GM10266 (cell line): Measurements from ENCODE around the gene OTOP1.
"Not testable (repeated sequence)": the region's sequence is repeated elsewhere in the genome, so short reads cannot be mapped to it uniquely, and the experiment has no call there.

Experiments
- DNase-seq: peaks from one replicate; pipeline ENCODE4 v3.0.0; 2012; ENCODE audit errors: extremely low spot score
- TF ChIP-seq, protein P1 (sequence below): IDR thresholded peaks from 2 replicates; pipeline ENCODE4 v1.5.1; 2012; ENCODE audit warnings: mild to moderate bottlenecking, low read depth; ENCODE audit not compliant: control insufficient read depth, insufficient read depth; ENCODE audit errors: missing control alignments

The OTOP1 gene

GRCh38 chr4:4267981-4268380, 41.3 kb upstream of the OTOP1 start:
- TF ChIP-seq, protein P1, sequence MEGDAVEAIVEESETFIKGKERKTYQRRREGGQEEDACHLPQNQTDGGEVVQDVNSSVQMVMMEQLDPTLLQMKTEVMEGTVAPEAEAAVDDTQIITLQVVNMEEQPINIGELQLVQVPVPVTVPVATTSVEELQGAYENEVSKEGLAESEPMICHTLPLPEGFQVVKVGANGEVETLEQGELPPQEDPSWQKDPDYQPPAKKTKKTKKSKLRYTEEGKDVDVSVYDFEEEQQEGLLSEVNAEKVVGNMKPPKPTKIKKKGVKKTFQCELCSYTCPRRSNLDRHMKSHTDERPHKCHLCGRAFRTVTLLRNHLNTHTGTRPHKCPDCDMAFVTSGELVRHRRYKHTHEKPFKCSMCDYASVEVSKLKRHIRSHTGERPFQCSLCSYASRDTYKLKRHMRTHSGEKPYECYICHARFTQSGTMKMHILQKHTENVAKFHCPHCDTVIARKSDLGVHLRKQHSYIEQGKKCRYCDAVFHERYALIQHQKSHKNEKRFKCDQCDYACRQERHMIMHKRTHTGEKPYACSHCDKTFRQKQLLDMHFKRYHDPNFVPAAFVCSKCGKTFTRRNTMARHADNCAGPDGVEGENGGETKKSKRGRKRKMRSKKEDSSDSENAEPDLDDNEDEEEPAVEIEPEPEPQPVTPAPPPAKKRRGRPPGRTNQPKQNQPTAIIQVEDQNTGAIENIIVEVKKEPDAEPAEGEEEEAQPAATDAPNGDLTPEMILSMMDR: no peak
- no peak for DNase-seq

DNA sequence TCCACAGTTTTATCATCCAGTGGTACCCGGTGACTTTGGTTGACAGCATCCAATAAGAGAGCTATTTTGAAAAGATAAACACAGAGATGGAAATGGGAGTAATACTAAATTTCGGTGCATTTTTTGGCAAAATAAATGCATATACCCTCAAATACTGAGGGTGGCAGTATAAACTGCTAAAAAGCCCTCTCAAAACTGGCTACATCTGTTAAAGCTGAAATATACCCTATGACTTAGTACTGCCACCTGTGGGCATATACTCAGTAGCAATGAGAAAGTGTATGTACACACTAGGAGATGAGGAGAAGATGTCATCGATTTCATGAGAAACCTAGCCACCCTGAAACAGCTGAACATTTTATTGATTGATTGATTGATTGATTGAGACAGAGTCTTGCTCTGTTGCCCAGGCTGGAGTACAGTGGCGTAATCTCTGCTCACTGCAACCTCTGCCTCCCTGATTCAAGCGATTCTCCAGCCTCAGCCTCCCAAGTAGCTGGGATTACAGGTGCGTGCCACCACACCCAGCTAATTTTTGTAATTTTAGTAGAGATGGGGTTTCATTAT, 33.5 kb upstream of the OTOP1 start:
- peak; percentile 41 for DNase-seq
- TF ChIP-seq, protein P1: no peak

DNA sequence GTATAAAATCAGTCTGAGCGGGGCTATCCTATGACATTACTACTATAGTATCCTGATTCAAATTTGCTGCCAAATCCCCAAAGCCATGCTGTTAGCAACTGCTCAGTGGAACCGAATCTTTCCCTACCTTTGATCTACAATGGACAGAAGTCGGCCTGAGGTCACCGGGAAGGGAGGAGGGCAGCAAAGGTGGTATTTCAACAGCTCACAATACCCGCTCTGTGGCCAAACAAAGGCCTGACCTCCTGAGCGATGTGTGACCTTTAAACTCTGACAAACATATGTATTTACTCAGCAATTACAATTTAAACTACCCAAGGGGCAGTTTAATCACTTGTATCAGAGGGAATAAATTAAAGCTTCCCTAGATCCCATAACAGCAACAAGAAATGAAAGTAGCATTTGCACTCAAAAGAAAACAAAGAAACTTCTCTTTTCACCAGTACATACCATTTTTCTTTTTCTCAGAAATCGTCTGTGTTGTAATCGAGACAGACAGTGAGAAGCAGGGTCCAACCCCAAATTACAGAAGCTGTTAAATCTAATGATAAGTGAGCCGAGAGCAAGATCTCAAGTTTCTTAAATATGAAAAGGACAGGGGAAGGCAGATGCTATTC, 32.9 kb upstream of the OTOP1 start:
- DNase-seq: no peak
- TF ChIP-seq, protein P1: no peak

DNA sequence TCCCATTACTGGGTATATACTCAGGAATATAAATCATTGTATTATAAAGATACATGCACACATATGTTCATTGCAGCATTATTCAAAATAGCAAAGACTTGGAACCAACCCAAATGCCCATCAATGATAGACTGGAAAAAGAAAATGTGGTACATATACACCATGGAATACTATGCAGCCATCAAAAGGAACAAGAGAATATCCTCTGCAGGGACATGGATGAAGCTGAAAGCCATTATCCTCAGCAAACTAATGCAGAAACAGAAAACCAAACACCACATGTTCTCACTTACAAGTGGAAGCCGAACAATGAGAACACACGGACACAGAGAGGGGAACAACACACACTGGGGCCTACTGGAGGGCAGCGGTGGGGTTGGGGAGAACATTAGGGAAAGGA, 31.0 kb upstream of the OTOP1 start:
- DNase-seq: not testable (repeated sequence)

- DNase-seq: no peak
- TF ChIP-seq, protein P1: no peak
These were observed 30.1 kb upstream of the OTOP1 start for GRCh38 chr4:4256799-4257198.

GRCh38 chr4:4254666-4255065, 27.9 kb upstream of the OTOP1 start:
- no peak for DNase-seq
- TF ChIP-seq, protein P1: no peak

DNA sequence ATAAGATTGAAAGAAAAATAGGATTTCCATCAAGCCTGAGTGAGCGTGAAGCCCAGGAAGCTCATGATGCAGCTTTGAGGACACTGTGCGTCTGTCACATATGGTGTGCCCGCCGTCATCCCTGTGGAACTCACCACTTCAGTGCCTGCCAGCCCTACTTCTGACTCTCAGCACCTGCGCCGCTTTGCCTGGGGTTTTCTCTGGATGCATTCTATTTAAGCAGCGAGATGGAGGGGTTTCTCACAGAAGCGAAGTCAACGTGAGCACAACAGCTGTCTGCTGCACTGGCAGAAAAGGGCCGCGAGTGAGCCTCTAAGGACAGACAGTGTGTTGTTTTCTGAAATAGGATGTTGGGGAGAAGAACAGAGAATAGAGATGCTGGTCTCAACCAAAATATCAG, 27.5 kb upstream of the OTOP1 start:
- no peak for DNase-seq
- TF ChIP-seq, protein P1: no peak

GRCh38 chr4:4249866-4250265, 23.1 kb upstream of the OTOP1 start:
- TF ChIP-seq, protein P1: no peak
- no peak for DNase-seq

DNA sequence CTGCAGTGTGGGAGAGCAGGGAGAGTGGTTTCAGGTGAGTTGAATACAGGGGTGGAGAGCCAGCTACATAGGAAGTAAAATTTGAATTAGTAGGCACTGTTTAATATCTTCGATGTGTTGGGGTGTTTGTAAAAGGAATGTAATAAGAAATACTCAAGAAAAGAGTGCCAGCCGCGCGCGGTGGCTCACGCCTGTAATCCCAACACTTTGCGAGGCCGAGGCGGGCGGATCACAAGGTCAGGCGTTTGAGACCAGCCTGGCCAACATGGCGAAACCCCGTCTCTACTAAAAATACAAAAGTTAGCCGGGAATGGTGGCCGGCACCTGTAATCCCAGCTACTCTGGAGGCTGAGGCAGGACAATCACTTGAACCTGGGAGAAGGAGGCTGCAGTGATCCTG, 22.6 kb upstream of the OTOP1 start:
- DNase-seq: not testable (repeated sequence)
